DND-41 (cell line): ENCODE data around the gene RASD1.

Source experiments
- ATAC-seq: fragments of 200-7000 bp; cut with Tn5 transposase; 3 replicates; pipeline ENCODE4 v1.9.1; 2021; ENCODE audit warnings: low read depth; ENCODE audit not compliant: insufficient read depth
- DNase-seq: peaks from one replicate; pipeline ENCODE4 v3.0.0-alpha.2; 2020
- H2AFZ ChIP-seq: 2 replicates; pipeline ENCODE4 v1.6.0; 2012; ENCODE audit warnings: low read depth, low read length
- H3K27ac ChIP-seq: 2 replicates; pipeline ENCODE4 v1.5.1; 2012; ENCODE audit warnings: low read length, inconsistent platforms
- H3K27me3 ChIP-seq: fragments of 200-600 bp; sonication (generic); 2 replicates; pipeline ENCODE4 v1.6.0; 2012; ENCODE audit warnings: low read length, mild to moderate bottlenecking, inconsistent platforms; ENCODE audit not compliant: insufficient read depth, poor library complexity
- H3K36me3 ChIP-seq: 2 replicates; pipeline ENCODE4 v1.5.1; 2012; ENCODE audit warnings: low read length, inconsistent platforms; ENCODE audit not compliant: insufficient read depth
- H3K4me1 ChIP-seq: 2 replicates; pipeline ENCODE4 v1.5.1; 2012; ENCODE audit warnings: mild to moderate bottlenecking, low read length; ENCODE audit not compliant: insufficient read depth
- H3K4me2 ChIP-seq: 2 replicates; pipeline ENCODE4 v1.6.0; 2012; ENCODE audit warnings: mild to moderate bottlenecking, moderate library complexity, low read length, inconsistent platforms; ENCODE audit not compliant: insufficient read depth
- H3K4me3 ChIP-seq, 2 experiments: fragments of 200-600 bp in 1 of 2; shearing (Covaris generic) in 1 of 2; 2 replicates each; pipeline ENCODE4 v1.5.1; 2012 to 2016; ENCODE audit warnings: inconsistent platforms in 2 of 2, low read length in 2 of 2, mild to moderate bottlenecking in 2 of 2, low read depth in 1 of 2, moderate library complexity in 1 of 2
- H3K79me2 ChIP-seq: 2 replicates; pipeline ENCODE4 v1.6.0; 2012; ENCODE audit warnings: low read length, inconsistent platforms; ENCODE audit not compliant: insufficient read depth
- H3K9ac ChIP-seq: 2 replicates; pipeline ENCODE4 v1.6.0; 2012; ENCODE audit warnings: low read depth, mild to moderate bottlenecking, inconsistent platforms, low read length, moderate library complexity
- H3K9me3 ChIP-seq: 2 replicates; pipeline ENCODE4 v1.5.1; 2012; ENCODE audit warnings: low read length, moderate library complexity, mild to moderate bottlenecking, inconsistent platforms; ENCODE audit not compliant: insufficient read depth, severe bottlenecking
- H4K20me1 ChIP-seq: 2 replicates; pipeline ENCODE4 v1.6.0; 2012; ENCODE audit warnings: low read length; ENCODE audit not compliant: insufficient read depth
- EZH2 ChIP-seq: IDR thresholded peaks from 3 replicates; pipeline ENCODE4 v1.6.1; 2012; ENCODE audit warnings: borderline replicate concordance, low read depth, mild to moderate bottlenecking, moderate library complexity, low read length, inconsistent platforms; ENCODE audit not compliant: severe bottlenecking
- TF ChIP-seq, protein P1 (sequence below): IDR thresholded peaks from 2 replicates; pipeline ENCODE4 v1.5.1; 2012; ENCODE audit warnings: borderline replicate concordance, low read length, moderate library complexity, mild to moderate bottlenecking; ENCODE audit not compliant: poor library complexity, severe bottlenecking; ENCODE audit errors: extremely low read depth

RASD1 gene

GRCh38 chr17:17468217-17469010 lies 27.8 kb downstream of the RASD1 start:
- Histone ChIP-seq H3K4me2 (no peak overlapping the region), H4K20me1 (no peaks in the 10 kb centered on the region), H3K27me3 (no peaks in the 10 kb centered on the region), H3K9me3 (no peaks in the 10 kb centered on the region), H3K36me3 (no peaks in the 10 kb centered on the region), H3K27ac (no peak overlapping the region), H3K9ac (no peak overlapping the region), H2AFZ (no peak overlapping the region), H3K79me2 (no peaks in the 10 kb centered on the region), H3K4me3 (no peak overlapping the region), H3K4me1 (peaks cover 8% of the 10 kb centered on the region)
- TF ChIP-seq, protein P1, sequence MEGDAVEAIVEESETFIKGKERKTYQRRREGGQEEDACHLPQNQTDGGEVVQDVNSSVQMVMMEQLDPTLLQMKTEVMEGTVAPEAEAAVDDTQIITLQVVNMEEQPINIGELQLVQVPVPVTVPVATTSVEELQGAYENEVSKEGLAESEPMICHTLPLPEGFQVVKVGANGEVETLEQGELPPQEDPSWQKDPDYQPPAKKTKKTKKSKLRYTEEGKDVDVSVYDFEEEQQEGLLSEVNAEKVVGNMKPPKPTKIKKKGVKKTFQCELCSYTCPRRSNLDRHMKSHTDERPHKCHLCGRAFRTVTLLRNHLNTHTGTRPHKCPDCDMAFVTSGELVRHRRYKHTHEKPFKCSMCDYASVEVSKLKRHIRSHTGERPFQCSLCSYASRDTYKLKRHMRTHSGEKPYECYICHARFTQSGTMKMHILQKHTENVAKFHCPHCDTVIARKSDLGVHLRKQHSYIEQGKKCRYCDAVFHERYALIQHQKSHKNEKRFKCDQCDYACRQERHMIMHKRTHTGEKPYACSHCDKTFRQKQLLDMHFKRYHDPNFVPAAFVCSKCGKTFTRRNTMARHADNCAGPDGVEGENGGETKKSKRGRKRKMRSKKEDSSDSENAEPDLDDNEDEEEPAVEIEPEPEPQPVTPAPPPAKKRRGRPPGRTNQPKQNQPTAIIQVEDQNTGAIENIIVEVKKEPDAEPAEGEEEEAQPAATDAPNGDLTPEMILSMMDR = no peak
- TF ChIP-seq EZH2 = no peak
- ATAC-seq (no peak), DNase-seq (no peak)

DNA sequence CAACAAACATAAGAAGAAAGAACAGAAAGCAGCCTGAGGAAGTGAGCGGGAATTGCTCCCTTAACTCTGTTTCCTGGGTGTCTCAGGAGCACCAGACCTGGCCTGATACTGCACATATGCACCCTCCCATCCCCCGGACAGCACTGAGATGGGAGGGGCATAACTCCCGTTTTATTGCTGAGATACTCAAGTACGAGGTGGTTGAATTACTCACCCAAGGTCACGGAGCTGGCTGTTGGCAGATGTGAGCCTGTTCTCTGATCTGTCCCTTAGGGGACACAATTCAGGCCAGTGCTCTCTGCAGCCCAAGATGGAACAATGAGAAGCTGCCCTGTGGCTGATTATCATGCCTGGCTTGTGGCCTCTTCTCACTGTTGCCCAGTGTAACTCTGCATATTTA lies 28.5 kb downstream of the RASD1 start:
- Histone ChIP-seq H4K20me1 (no peaks in the 10 kb centered on the region), H3K27me3 (no peaks in the 10 kb centered on the region), H3K4me2 (no peak overlapping the region), H3K4me3 (no peak overlapping the region), H3K27ac (no peak overlapping the region), H3K79me2 (no peaks in the 10 kb centered on the region), H3K9ac (no peak overlapping the region), H3K9me3 (no peaks in the 10 kb centered on the region), H3K4me1 (peaks cover 8% of the 10 kb centered on the region), H3K36me3 (no peaks in the 10 kb centered on the region), H2AFZ (no peak overlapping the region)
- DNase-seq (no peak), ATAC-seq (no peak)
- TF ChIP-seq, protein P1 = no peak
- TF ChIP-seq EZH2 = no peak

GRCh38 chr17:17467016-17467415 lies 29.2 kb downstream of the RASD1 start:
- Histone ChIP-seq H3K4me3 (no peak overlapping the region), H4K20me1 (no peaks in the 10 kb centered on the region), H2AFZ (no peak overlapping the region), H3K9me3 (no peaks in the 10 kb centered on the region), H3K79me2 (no peaks in the 10 kb centered on the region), H3K4me1 (peaks cover 2% of the 10 kb centered on the region; the same call in 1 of the 2 replicates), H3K4me2 (no peak overlapping the region), H3K36me3 (no peaks in the 10 kb centered on the region), H3K27me3 (no peaks in the 10 kb centered on the region), H3K9ac (no peak overlapping the region), H3K27ac (no peak overlapping the region)
- no peak for DNase-seq
- TF ChIP-seq, protein P1 = no peak
- no peak for TF ChIP-seq EZH2
- ATAC-seq = no peak
